Hematopoietic multipotent progenitor cell treated with erythropoietin and hydrocortisone succinate and interleukin-3 and kit ligand, for 8 days (in vitro differentiated cells): ENCODE measurements around the gene SLIT3.
"Not testable (repeated sequence)": the region's sequence is repeated elsewhere in the genome, so short reads cannot be mapped to it uniquely, and the experiment has no call there.

ENCODE experiments used
- DNase-seq: peaks from one replicate; pipeline ENCODE4 v3.0.0-alpha.2; 2015

The SLIT3 gene

GRCh38 chr5:169216866-169217265, 84.1 kb downstream of the SLIT3 start:
- no peak for DNase-seq

- DNase-seq, result no peak
Measured at GRCh38 chr5:169213479-169213878, 87.5 kb downstream of the SLIT3 start.

GRCh38 chr5:169211761-169212160, 89.2 kb downstream of the SLIT3 start:
- DNase-seq, result not testable (repeated sequence)

GRCh38 chr5:169204788-169205400, 96.0 kb downstream of the SLIT3 start:
- DNase-seq, result no peak

- no peak for DNase-seq
Measured at GRCh38 chr5:169202969-169203368, 98.0 kb downstream of the SLIT3 start.

- no peak for DNase-seq
Measured at GRCh38 chr5:169201597-169201996, 99.3 kb downstream of the SLIT3 start.

- DNase-seq, result no peak
Measured at GRCh38 chr5:169200125-169200778, 100.7 kb downstream of the SLIT3 start.

- DNase-seq, result no peak
Measured at GRCh38 chr5:169197343-169197742, 103.6 kb downstream of the SLIT3 start.

GRCh38 chr5:169196059-169196458, 104.9 kb downstream of the SLIT3 start:
- DNase-seq, result no peak

- DNase-seq, result no peak
Measured at GRCh38 chr5:169195601-169196000, 105.3 kb downstream of the SLIT3 start.

GRCh38 chr5:169192536-169192935, 108.4 kb downstream of the SLIT3 start:
- no peak for DNase-seq

- DNase-seq, result no peak
Measured at GRCh38 chr5:169190849-169191248, 110.1 kb downstream of the SLIT3 start.

- no peak for DNase-seq
Measured at GRCh38 chr5:169185626-169186025, 115.3 kb downstream of the SLIT3 start.

GRCh38 chr5:169183576-169183975, 117.4 kb downstream of the SLIT3 start:
- DNase-seq, result no peak

GRCh38 chr5:169182797-169183196, 118.1 kb downstream of the SLIT3 start:
- DNase-seq, result no peak

- DNase-seq, result no peak
Measured at GRCh38 chr5:169181814-169182213, 119.1 kb downstream of the SLIT3 start.

- no peak for DNase-seq
Measured at GRCh38 chr5:169178754-169179153, 122.2 kb downstream of the SLIT3 start.

- no peak for DNase-seq
Measured at GRCh38 chr5:169178274-169178673, 122.7 kb downstream of the SLIT3 start.

- DNase-seq, result no peak
Measured at GRCh38 chr5:169176709-169177694, 123.9 kb downstream of the SLIT3 start.

- no peak for DNase-seq
Measured at GRCh38 chr5:169175733-169176132, 125.2 kb downstream of the SLIT3 start.

GRCh38 chr5:169174923-169175322, 126.0 kb downstream of the SLIT3 start:
- DNase-seq, result no peak

- no peak for DNase-seq
Measured at GRCh38 chr5:169173372-169173771, 127.6 kb downstream of the SLIT3 start.

- no peak for DNase-seq
Measured at GRCh38 chr5:169171515-169171914, 129.4 kb downstream of the SLIT3 start.

- DNase-seq, result no peak
Measured at GRCh38 chr5:169169783-169170182, 131.2 kb downstream of the SLIT3 start.
